HUES6 (cell line): Measurements from ENCODE around the gene ARRDC1.

Source experiments
- H3K27ac ChIP-seq: 2 replicates; pipeline ENCODE4 v1.7.0; 2013; ENCODE audit warnings: low read depth, mild to moderate bottlenecking, low read length, inconsistent platforms
- H3K27me3 ChIP-seq: 2 replicates; pipeline ENCODE4 v1.6.1; 2013; ENCODE audit warnings: low read length; ENCODE audit not compliant: control insufficient read depth, insufficient read depth
- H3K36me3 ChIP-seq: 2 replicates; pipeline ENCODE4 v1.6.1; 2013; ENCODE audit warnings: low read length; ENCODE audit not compliant: control insufficient read depth, insufficient read depth
- H3K4me1 ChIP-seq: 2 replicates; pipeline ENCODE4 v1.6.1; 2013; ENCODE audit warnings: low read length; ENCODE audit not compliant: control insufficient read depth, insufficient read depth
- H3K4me3 ChIP-seq: 2 replicates; pipeline ENCODE4 v1.5.1; 2013; ENCODE audit warnings: low read depth, low read length
- H3K9ac ChIP-seq: one replicate; pipeline ENCODE4 v1.6.1; 2013; ENCODE audit warnings: mild to moderate bottlenecking, low read length
- H3K9me3 ChIP-seq: 2 replicates; pipeline ENCODE4 v1.6.1; 2013; ENCODE audit warnings: low read depth, low read length; ENCODE audit not compliant: control insufficient read depth, insufficient read depth

ARRDC1 gene

DNA sequence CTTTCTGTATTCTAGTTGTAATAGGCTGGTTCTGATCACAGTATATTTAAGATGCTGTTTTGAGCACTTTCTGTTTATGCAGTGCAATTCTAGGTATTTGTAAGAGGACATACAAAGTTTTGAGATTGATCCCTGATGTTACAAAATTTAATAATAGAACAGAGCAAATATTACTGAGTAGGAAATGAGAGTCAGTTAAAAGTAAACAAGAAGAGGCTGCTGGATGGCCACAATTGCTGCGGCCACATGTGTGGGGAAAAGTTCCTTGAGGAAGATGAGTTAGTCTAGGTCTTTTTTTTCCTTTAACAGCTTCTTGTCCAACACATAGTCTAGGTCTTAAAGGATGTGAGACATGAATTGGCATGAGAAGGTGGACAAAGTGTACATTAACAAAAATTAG lies 24.6 kb downstream of the ARRDC1 start:
- Histone ChIP-seq H3K9ac (no peak overlapping the region), H3K27me3 (no peaks in the 10 kb centered on the region), H3K4me1 (peaks cover 15% of the 10 kb centered on the region), H3K36me3 (no peaks in the 10 kb centered on the region), H3K27ac (no peak overlapping the region), H3K9me3 (no peaks in the 10 kb centered on the region), H3K4me3 (no peak overlapping the region)

DNA sequence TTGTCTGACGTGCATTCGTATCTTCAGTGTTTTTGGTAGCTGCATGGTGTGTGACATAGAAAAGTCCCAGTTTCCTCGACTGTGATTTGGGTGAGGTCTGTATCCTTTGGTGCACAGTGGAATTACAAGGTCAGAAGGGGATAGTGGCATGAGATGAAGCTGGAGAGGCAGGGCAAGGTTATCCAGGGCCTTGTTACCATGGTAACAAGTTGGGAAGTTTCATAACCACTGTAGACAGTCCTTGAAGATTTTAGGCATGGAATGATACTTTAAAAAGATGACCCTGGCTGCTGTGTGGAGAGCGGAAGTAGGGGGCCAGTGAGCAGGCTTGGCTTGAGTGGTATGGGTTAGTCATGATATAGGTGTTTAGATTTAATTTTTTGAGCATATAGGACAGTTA lies 25.2 kb downstream of the ARRDC1 start:
- Histone ChIP-seq H3K36me3 (no peaks in the 10 kb centered on the region), H3K27me3 (no peaks in the 10 kb centered on the region), H3K4me1 (peaks cover 15% of the 10 kb centered on the region), H3K27ac (no peak overlapping the region), H3K9ac (no peak overlapping the region), H3K4me3 (no peak overlapping the region), H3K9me3 (no peaks in the 10 kb centered on the region)

DNA sequence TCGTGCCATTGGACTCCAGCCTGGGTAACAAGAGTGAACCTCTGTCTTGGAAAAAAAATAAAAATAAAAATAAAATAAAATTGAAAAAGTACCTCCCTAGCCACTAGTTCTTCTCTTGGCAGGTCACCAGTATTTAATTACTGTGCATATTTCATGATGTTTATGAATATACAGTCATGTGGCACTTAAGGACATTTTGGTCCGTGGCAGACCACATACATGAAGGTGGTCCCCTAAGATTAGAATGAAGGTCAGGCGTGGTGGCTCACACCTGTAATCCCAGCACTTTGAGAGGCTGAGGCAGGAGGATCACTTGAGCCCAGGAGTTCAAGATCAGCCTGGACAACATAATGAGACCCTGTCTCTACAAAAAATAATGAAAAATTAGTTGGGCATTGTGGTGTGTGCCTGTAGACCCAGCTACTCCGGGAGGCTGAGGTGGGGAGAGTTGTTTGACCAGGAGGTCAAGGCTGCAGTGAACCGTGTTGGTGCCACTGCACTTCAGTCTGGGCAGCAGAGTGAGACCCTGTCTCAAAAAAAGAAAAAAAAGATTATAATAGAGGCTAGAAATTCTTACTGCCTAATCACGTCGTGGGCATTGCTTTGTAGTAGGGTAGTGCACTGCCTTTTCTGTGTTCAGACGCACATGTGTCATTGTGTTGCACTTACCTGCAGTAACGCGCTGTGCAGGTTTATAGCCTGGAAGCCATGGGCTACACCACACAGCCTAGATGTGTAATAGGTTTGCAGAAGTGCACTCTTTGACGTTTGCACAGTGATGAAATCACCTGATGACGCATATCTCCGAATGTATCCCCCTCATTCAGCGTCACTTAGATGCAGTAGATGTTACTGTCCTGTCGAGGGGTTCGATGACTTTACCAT lies 26.1 kb downstream of the ARRDC1 start:
- Histone ChIP-seq H3K9ac (no peak overlapping the region), H3K36me3 (no peaks in the 10 kb centered on the region), H3K9me3 (no peaks in the 10 kb centered on the region), H3K4me3 (no peak overlapping the region), H3K27me3 (no peaks in the 10 kb centered on the region), H3K4me1 (peaks cover 15% of the 10 kb centered on the region), H3K27ac (no peak overlapping the region)

DNA sequence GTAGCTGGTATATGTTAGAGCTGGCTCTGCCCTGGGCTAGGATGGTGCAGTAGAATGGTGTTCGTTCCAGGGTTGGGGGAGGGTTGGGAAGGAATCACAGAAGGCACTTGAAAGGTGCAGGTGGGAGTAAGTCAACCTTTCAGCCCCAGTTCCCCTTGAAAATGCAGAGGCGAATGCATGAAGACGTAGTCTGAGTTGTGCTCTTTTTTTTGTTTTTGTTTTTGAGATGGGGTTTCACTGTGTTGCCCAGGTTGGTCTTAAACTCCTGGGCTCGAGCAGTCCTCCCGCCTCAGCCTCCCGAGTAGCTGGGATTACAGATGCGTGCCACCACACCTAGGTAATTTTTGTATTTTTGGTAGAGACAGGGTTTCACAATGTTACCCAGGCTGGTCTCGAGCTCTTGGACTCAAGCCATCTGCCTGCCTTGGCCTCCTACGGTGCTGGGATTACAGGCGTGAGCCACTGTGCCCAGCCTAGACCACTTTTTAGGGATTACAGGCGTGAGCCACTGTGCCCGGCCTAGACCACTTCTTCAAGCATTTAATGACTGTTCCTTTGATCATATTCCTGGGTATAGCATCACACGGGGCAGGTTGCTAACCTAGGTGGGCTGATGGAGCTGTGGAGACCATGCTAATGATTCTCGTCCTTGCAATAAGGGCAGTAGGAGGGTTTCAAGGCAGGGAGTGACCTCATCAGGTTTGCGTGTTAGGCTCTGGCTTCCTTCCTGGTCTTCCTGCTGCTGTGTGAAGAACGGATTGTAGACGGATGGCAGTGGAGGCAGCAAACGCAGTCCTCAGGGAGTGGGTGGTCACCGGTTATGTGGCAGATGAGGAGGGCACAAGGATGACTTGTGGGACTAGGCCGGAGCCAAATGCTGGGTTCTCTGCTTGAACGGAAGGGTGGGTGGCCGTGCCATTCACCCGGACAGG lies 27.0 kb downstream of the ARRDC1 start:
- peaks cover 15% of the 10 kb centered on the region for H3K4me1 ChIP-seq
- H3K36me3 ChIP-seq, result no peaks in the 10 kb centered on the region
- no peaks in the 10 kb centered on the region for H3K27me3 ChIP-seq
- no peaks in the 10 kb centered on the region for H3K9me3 ChIP-seq
- no peak overlapping the region for H3K4me3 ChIP-seq
- H3K27ac ChIP-seq, result no peak overlapping the region
- H3K9ac ChIP-seq, result peak overlapping the region; percentile 3

DNA sequence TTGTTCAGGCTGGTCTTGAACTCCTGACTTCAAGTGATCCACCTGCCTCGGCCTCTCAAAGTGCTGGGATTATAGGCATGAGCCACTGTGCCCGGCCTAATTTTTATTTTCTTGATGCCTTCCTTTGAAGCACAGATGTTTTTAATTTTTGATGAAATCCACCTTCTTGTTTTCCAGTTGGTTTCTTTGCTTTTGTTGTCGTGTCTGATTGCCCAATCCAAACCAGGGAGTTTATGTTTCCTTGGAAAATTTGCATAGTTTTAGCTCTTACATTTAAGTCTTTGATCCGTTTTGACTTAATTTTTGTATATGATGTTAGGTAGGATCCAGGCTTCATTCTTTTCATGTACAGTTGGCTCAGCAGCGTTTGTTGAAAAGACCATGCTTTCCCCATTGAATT lies 28.5 kb downstream of the ARRDC1 start:
- Histone ChIP-seq H3K4me1 (peaks cover 12% of the 10 kb centered on the region), H3K27ac (no peak overlapping the region), H3K9ac (no peak overlapping the region), H3K4me3 (no peak overlapping the region), H3K36me3 (no peaks in the 10 kb centered on the region; the same call in 1 of the 2 replicates), H3K27me3 (no peaks in the 10 kb centered on the region), H3K9me3 (no peaks in the 10 kb centered on the region)

DNA sequence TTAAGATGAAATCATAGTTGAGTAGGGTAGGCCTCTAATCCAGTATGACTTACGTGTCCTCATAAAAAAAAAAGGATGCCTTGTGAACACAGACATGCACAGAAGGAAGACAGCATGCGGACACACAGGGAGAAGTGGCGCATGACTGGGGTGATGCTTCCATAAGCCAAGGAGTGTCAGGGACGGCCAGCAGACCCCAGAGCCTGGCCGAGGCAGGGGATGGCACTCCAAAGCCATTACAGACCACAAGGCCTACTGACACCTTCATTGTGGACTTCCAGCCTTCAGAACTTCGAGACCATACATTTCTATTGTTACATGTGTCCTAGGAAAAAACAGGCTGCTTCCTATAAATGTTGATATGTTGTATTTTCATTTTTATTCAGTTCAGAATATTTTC lies 33.2 kb downstream of the ARRDC1 start:
- no peak overlapping the region for H3K4me3 ChIP-seq
- no peak overlapping the region for H3K9ac ChIP-seq
- H3K27ac ChIP-seq, result no peak overlapping the region

DNA sequence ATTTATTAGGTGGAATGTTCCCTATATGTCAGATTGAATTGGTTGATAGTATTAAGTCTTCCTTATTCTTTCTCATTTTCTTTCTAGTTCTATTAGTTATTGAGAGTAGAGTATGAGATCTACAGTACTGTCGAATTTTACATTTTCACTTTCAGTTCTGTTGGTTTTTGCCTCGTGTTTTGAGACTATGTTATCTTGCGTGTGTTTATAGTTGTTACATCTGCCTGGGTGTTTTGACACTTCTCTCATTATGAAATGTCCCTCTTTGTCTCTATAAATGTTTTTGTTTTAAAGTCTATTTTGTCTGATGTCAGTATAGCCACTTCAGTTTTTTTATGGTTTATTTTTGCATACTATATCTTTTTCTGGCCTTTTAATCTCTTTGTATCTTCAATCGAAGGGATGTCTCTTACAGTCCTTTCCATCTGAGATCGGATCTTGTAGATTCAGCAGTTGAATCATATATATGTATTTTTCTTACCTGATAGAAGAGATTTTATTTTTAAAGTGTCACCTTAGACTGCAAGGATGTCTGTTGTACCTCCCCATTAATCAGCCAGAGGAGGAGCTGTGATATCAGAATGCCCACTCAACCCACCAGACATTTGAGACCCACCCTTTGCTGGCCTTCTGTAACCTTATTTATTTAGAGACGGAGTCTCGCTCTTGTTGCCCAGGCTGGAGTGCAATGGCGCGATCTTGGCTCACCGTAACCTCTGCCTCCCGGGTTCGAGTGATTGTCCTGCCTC lies 34.0 kb downstream of the ARRDC1 start:
- H3K9me3 ChIP-seq, result no peaks in the 10 kb centered on the region
- H3K4me3 ChIP-seq, result no peak overlapping the region
- peaks cover 15% of the 10 kb centered on the region for H3K36me3 ChIP-seq
- H3K9ac ChIP-seq, result no peak overlapping the region
- H3K27ac ChIP-seq, result no peak overlapping the region
- no peaks in the 10 kb centered on the region for H3K27me3 ChIP-seq
- no peaks in the 10 kb centered on the region for H3K4me1 ChIP-seq

More for the DNA sequence above, 33.2 kb downstream of the ARRDC1 start:
- no peaks in the 10 kb centered on the region for H3K27me3 ChIP-seq
- H3K4me1 ChIP-seq, result no peaks in the 10 kb centered on the region
- H3K36me3 ChIP-seq, result peaks cover 9% of the 10 kb centered on the region
- H3K9me3 ChIP-seq, result no peaks in the 10 kb centered on the region

DNA sequence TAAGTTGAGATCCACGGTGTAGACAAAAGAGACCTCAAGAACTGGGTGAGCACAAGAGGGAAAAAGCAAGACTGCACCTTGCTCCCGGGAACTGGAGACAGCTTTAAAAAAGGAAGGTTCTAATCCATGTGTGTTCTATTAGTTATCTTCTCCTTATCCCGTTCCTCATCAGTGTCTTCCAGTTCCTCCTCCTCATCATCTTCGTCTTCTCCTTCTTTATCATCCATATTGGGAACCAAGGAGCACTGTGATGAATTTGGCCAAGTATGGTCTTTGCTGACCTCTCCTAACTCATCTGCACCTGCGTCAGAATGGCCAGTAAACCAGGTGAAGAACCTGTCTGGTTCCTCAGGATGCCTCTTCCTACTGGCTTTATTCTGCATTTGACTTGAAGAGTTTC lies 35.4 kb downstream of the ARRDC1 start:
- no peak overlapping the region for H3K27ac ChIP-seq

DNA sequence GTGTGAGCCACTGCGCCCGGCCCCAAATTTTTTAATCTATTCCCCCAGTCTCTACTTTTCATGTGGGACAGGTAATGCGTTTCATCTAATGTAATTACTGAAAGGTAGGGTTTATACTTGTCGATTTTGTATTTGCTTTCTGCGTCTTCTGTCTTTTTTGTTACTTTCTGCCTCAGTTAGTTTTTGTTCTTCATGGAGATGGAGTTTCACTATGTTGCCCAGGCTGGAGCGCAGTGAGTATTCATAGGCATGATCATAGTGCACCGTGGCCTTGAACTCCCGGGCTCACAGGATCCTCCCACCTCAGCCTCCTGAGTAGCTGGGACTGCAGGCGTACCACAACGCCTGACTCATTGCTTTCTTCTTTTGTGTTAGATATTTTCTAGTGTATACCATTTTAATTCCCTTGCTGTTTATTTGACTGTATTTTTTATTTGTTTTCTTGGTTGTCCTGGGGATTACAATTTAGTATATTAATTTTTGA lies 36.7 kb downstream of the ARRDC1 start:
- no peak overlapping the region for H3K27ac ChIP-seq
- H3K4me1 ChIP-seq, result peaks cover 4% of the 10 kb centered on the region
- no peaks in the 10 kb centered on the region for H3K9me3 ChIP-seq
- no peak overlapping the region for H3K9ac ChIP-seq
- no peaks in the 10 kb centered on the region for H3K27me3 ChIP-seq
- peaks cover 17% of the 10 kb centered on the region for H3K36me3 ChIP-seq
- H3K4me3 ChIP-seq, result no peak overlapping the region

More for the DNA sequence above, 35.4 kb downstream of the ARRDC1 start:
- Histone ChIP-seq H3K9me3 (no peaks in the 10 kb centered on the region), H3K4me1 (no peaks in the 10 kb centered on the region), H3K9ac (no peak overlapping the region), H3K4me3 (no peak overlapping the region), H3K27me3 (no peaks in the 10 kb centered on the region), H3K36me3 (peaks cover 15% of the 10 kb centered on the region)

DNA sequence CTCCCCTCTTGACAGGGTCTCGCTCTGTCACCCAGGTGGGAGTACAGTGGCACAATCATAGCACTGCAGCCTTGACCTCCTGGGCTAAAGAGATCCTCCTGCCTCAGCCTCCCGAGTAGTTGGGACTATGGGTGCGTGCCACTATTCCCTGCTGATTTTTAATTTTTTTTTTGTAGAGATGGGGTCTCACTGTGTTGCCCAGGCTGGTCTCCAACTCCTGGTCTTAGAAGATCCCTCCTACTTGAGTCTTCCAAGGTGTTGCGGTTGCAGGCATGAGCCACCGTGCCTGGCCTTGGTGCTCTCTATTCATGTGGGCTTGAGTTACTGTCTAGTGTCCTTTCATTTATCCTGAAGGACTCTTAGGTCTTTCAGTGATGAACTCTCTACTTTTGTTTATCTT lies 37.4 kb downstream of the ARRDC1 start:
- Histone ChIP-seq H3K27ac (no peak overlapping the region), H3K27me3 (no peaks in the 10 kb centered on the region), H3K4me3 (no peak overlapping the region), H3K4me1 (peaks cover 4% of the 10 kb centered on the region), H3K9me3 (no peaks in the 10 kb centered on the region), H3K36me3 (peaks cover 18% of the 10 kb centered on the region), H3K9ac (no peak overlapping the region)
